ENCODE measurements around the gene CERS4.

CERS4 gene

DNA sequence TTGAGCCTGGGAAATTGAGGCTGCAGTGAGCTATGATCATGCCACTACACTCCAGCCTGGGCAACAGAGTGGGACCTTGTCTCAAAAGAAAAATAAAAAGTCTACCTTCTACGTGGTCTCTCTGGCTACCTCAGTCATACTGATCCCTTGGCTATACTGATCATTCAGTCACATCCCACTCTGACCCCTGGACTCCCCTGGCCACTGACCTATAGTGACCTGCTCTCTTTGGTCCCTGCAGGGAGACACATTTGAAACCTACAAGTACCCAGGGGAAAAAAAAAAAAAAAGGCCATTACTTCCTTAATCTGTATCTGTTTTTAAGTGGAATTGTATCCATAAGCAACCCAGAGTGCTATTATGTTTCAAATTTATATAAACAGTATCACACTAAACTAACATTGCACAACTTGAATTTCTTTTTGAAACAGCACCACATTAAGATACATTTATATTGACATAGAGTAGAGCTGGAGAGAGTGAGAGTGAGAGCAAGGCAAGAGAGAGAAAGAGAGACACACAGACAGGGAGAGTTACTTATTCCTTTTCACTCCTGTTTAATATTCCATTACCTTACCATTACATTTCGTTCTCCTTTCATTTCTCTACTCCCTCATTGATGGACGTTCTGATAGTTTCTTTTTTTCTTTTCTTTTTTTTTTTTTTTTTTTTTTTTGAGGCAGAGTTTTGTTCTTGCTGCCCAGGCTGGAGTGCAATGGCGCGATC is 23.7 kb upstream of the CERS4 start:
- H3K23ac ChIP-seq (ENCODE audit: low read length in 2 of 2), result no peak overlapping the region
- H2BK5ac ChIP-seq (ENCODE audit: low read depth, low read length, poor library complexity, severe bottlenecking), result no peak overlapping the region
- 82% methylated on average over 3 of the region's 5 CpGs for WGBS
- DNase-seq, result no peak
- no peak overlapping the region for H4K91ac ChIP-seq (ENCODE audit: low read length)
- H3K36me3 ChIP-seq (ENCODE audit: control insufficient read depth in 1 of 2, insufficient read depth in 2 of 2, low read depth in 1 of 2, low read length in 2 of 2), result no peaks in the 10 kb centered on the region
- H3K4me2 ChIP-seq (ENCODE audit: low read length, poor library complexity, severe bottlenecking), result no peak overlapping the region
- H2BK120ac ChIP-seq (ENCODE audit: low read depth, low read length), result no peak overlapping the region
- no peak overlapping the region for H3K4ac ChIP-seq (ENCODE audit: low read depth in 1 of 2, low read length in 2 of 2)
- no peak overlapping the region for H2BK12ac ChIP-seq (ENCODE audit: low read length in 2 of 2)
- H3K9me3 ChIP-seq (ENCODE audit: control insufficient read depth, low read length), result no peaks in the 10 kb centered on the region
- H3K27ac ChIP-seq (ENCODE audit: low read length, poor library complexity, severe bottlenecking), result no peak overlapping the region
- no peak overlapping the region for H2AK5ac ChIP-seq (ENCODE audit: low read length, severe bottlenecking)
- no peak overlapping the region for H3K4me3 ChIP-seq (ENCODE audit: insufficient read depth in 1 of 2, low read depth in 1 of 2, low read length in 2 of 2)
- peaks cover 4 to 7% of the 10 kb centered on the region in 2 experiments for H3K27me3 ChIP-seq (ENCODE audit: control insufficient read depth in 1 of 2, insufficient read depth in 1 of 2, low read length in 2 of 2)
- no peak overlapping the region for H2AFZ ChIP-seq (ENCODE audit: low read depth, low read length)
- no peak overlapping the region for H3K14ac ChIP-seq (ENCODE audit: low read length in 2 of 2)
- no peak overlapping the region for H4K8ac ChIP-seq (ENCODE audit: low read length)
- no peak overlapping the region for H3K18ac ChIP-seq (ENCODE audit: low read depth in 1 of 2, low read length in 2 of 2)
- no peak overlapping the region for H2BK15ac ChIP-seq (ENCODE audit: low read depth, poor library complexity, severe bottlenecking)
- no peaks in the 10 kb centered on the region for H3K4me1 ChIP-seq (ENCODE audit: control insufficient read depth, insufficient read depth, low read depth, low read length)
- H3K9ac ChIP-seq (ENCODE audit: low read length), result no peak overlapping the region
- no peaks in the 10 kb centered on the region for H3K79me1 ChIP-seq (replicated peaks; ENCODE audit: low read length, poor library complexity, severe bottlenecking)

DNA sequence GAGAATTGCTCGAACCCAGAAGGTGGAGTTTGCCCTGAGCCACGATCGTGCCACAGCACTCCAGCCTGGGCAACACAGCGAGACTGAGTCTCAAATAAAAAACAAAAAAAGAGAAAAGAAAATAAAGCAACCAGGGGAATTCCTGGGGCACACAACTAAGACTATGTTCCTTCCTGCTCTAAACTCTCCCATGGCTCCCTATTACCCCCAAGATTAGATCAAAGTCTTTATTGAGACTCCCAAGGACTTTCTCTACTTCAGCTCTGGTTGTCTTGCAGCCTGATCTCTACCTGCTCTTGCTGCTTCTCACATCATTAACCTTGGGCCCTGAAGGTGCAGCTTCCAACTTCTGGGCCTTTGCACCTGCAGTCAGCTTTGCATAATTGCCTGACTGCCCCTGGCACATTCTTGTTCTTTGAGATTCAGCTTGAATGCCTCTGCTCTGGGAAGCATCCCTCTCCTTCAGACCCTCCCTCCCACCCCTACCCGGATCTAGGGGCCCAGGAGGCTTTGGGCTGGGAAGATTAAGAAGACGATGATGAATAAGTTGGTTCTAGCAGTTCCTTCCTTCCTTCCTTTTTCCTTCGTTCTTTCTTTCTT is 16.8 kb upstream of the CERS4 start:
- H2BK15ac ChIP-seq (ENCODE audit: low read depth, poor library complexity, severe bottlenecking), result no peak overlapping the region
- no peak overlapping the region for H3K4me2 ChIP-seq (ENCODE audit: low read length, poor library complexity, severe bottlenecking)
- H3K23ac ChIP-seq (ENCODE audit: low read length in 2 of 2), result no peak overlapping the region
- H3K36me3 ChIP-seq (ENCODE audit: control insufficient read depth in 1 of 2, insufficient read depth in 2 of 2, low read depth in 1 of 2, low read length in 2 of 2), result no peaks in the 10 kb centered on the region
- no peak overlapping the region for H3K9ac ChIP-seq (ENCODE audit: low read length)
- H3K27me3 ChIP-seq (ENCODE audit: control insufficient read depth in 1 of 2, insufficient read depth in 1 of 2, low read length in 2 of 2), result peaks cover 0 to 4% of the 10 kb centered on the region in 2 experiments
- H3K79me1 ChIP-seq (replicated peaks; ENCODE audit: low read length, poor library complexity, severe bottlenecking), result no peaks in the 10 kb centered on the region
- no peak overlapping the region for H2BK120ac ChIP-seq (ENCODE audit: low read depth, low read length)
- no peak overlapping the region for H4K8ac ChIP-seq (ENCODE audit: low read length)
- H3K4ac ChIP-seq (ENCODE audit: low read depth in 1 of 2, low read length in 2 of 2), result no peak overlapping the region
- H4K91ac ChIP-seq (ENCODE audit: low read length), result no peak overlapping the region
- H3K4me1 ChIP-seq (ENCODE audit: control insufficient read depth, insufficient read depth, low read depth, low read length), result peaks cover 1% of the 10 kb centered on the region
- no peaks in the 10 kb centered on the region for H3K9me3 ChIP-seq (ENCODE audit: control insufficient read depth, low read length)
- H3K4me3 ChIP-seq (ENCODE audit: insufficient read depth in 1 of 2, low read depth in 1 of 2, low read length in 2 of 2), result no peak overlapping the region
- WGBS, result 89% methylated on average over 6 of the region's 7 CpGs
- H3K14ac ChIP-seq (ENCODE audit: low read length in 2 of 2), result no peak overlapping the region
- DNase-seq, result no peak
- no peak overlapping the region for H2BK5ac ChIP-seq (ENCODE audit: low read depth, low read length, poor library complexity, severe bottlenecking)
- H2BK12ac ChIP-seq (ENCODE audit: low read length in 2 of 2), result no peak overlapping the region
- no peak overlapping the region for H3K27ac ChIP-seq (ENCODE audit: low read length, poor library complexity, severe bottlenecking)
- H2AK5ac ChIP-seq (ENCODE audit: low read length, severe bottlenecking), result no peak overlapping the region
- no peak overlapping the region for H2AFZ ChIP-seq (ENCODE audit: low read depth, low read length)
- H3K18ac ChIP-seq (ENCODE audit: low read depth in 1 of 2, low read length in 2 of 2), result no peak overlapping the region

DNA sequence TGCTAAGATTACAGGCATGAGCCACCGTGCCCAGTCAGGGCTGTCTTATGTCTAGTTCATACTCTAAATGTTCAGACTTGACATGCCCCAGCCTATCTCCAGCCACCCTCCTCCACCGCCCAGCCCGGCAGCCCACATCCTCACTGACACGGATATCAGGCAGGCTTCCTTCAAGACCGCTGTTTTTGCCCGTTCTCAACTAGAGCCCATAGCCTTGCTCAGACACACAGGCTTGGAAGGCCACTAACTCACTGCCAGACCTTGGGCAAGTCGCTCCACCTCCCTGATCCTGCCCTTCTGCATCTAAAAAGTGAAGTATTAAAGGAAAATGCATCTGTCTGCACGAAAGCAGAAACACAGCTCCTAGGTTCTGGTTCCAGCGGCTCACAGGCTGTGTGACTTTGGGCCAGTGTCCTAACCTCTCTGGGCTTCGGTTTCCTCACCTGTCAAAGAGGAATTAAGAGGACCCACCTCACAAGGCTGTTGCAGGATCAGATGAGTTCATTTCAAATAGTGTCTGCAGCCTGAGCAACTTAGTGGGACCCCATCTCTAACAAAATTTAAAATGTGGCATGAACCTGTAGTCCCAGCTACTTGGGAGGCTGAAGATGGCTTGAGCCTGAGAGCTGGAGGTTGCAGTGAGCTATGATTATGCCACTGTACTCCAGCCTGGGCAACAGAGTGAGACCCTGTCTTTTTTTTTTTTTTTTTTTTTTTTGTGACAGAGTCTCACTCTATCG is 14.5 kb upstream of the CERS4 start:
- DNase-seq, result no peak
- Histone ChIP-seq H2BK12ac (ENCODE audit: low read length in 2 of 2) (no peak overlapping the region), H3K23ac (ENCODE audit: low read length in 2 of 2) (no peak overlapping the region), H2BK120ac (ENCODE audit: low read depth, low read length) (no peak overlapping the region), H2BK15ac (ENCODE audit: low read depth, poor library complexity, severe bottlenecking) (no peak overlapping the region), H3K14ac (ENCODE audit: low read length in 2 of 2) (no peak overlapping the region), H3K18ac (ENCODE audit: low read depth in 1 of 2, low read length in 2 of 2) (peak overlapping the region; percentile 46 to 75), H2AK5ac (ENCODE audit: low read length, severe bottlenecking) (no peak overlapping the region), H3K36me3 (ENCODE audit: control insufficient read depth in 1 of 2, insufficient read depth in 2 of 2, low read depth in 1 of 2, low read length in 2 of 2) (no peaks in the 10 kb centered on the region), H3K9ac (ENCODE audit: low read length) (no peak overlapping the region), H3K4me1 (ENCODE audit: control insufficient read depth, insufficient read depth, low read depth, low read length) (peaks cover 1% of the 10 kb centered on the region), H2AFZ (ENCODE audit: low read depth, low read length) (no peak overlapping the region), H3K4ac (ENCODE audit: low read depth in 1 of 2, low read length in 2 of 2) (no peak overlapping the region), H4K91ac (ENCODE audit: low read length) (no peak overlapping the region), H3K79me1 (replicated peaks; ENCODE audit: low read length, poor library complexity, severe bottlenecking) (no peaks in the 10 kb centered on the region), H2BK5ac (ENCODE audit: low read depth, low read length, poor library complexity, severe bottlenecking) (no peak overlapping the region), H3K27ac (ENCODE audit: low read length, poor library complexity, severe bottlenecking) (no peak overlapping the region), H3K9me3 (ENCODE audit: control insufficient read depth, low read length) (no peaks in the 10 kb centered on the region), H3K27me3 (ENCODE audit: control insufficient read depth in 1 of 2, insufficient read depth in 1 of 2, low read length in 2 of 2) (peaks cover 0 to 4% of the 10 kb centered on the region in 2 experiments), H4K8ac (ENCODE audit: low read length) (peak overlapping the region; percentile 1), H3K4me2 (ENCODE audit: low read length, poor library complexity, severe bottlenecking) (no peak overlapping the region), H3K4me3 (ENCODE audit: insufficient read depth in 1 of 2, low read depth in 1 of 2, low read length in 2 of 2) (no peak overlapping the region)
- WGBS, result 80% methylated on average over 11 of the region's 11 CpGs

- Histone ChIP-seq H3K27me3 (ENCODE audit: control insufficient read depth in 1 of 2, insufficient read depth in 1 of 2, low read length in 2 of 2) (peaks cover 3 to 4% of the 10 kb centered on the region in 2 experiments), H3K36me3 (ENCODE audit: control insufficient read depth in 1 of 2, insufficient read depth in 2 of 2, low read depth in 1 of 2, low read length in 2 of 2) (no peaks in the 10 kb centered on the region), H3K27ac (ENCODE audit: low read length, poor library complexity, severe bottlenecking) (no peak overlapping the region), H4K91ac (ENCODE audit: low read length) (no peak overlapping the region), H3K18ac (ENCODE audit: low read depth in 1 of 2, low read length in 2 of 2) (no peak overlapping the region), H2BK15ac (ENCODE audit: low read depth, poor library complexity, severe bottlenecking) (no peak overlapping the region), H3K4me2 (ENCODE audit: low read length, poor library complexity, severe bottlenecking) (no peak overlapping the region), H2AK5ac (ENCODE audit: low read length, severe bottlenecking) (no peak overlapping the region), H3K4me1 (ENCODE audit: control insufficient read depth, insufficient read depth, low read depth, low read length) (peaks cover 1% of the 10 kb centered on the region), H3K79me1 (replicated peaks; ENCODE audit: low read length, poor library complexity, severe bottlenecking) (no peaks in the 10 kb centered on the region), H2AFZ (ENCODE audit: low read depth, low read length) (no peak overlapping the region), H3K23ac (ENCODE audit: low read length in 2 of 2) (no peak overlapping the region), H2BK120ac (ENCODE audit: low read depth, low read length) (no peak overlapping the region), H3K14ac (ENCODE audit: low read length in 2 of 2) (no peak overlapping the region), H4K8ac (ENCODE audit: low read length) (no peak overlapping the region), H3K9me3 (ENCODE audit: control insufficient read depth, low read length) (no peaks in the 10 kb centered on the region), H3K9ac (ENCODE audit: low read length) (no peak overlapping the region), H2BK12ac (ENCODE audit: low read length in 2 of 2) (no peak overlapping the region), H3K4me3 (ENCODE audit: insufficient read depth in 1 of 2, low read depth in 1 of 2, low read length in 2 of 2) (no peak overlapping the region), H2BK5ac (ENCODE audit: low read depth, low read length, poor library complexity, severe bottlenecking) (no peak overlapping the region), H3K4ac (ENCODE audit: low read depth in 1 of 2, low read length in 2 of 2) (no peak overlapping the region)
- 41% methylated on average over 4 of the region's 10 CpGs for WGBS
- no peak for DNase-seq
Measured at GRCh38 chr19:8196271-8196927, 12.8 kb upstream of the CERS4 start.
